GM12892 (cell line): ENCODE measurements around the gene SRD5A1.

Experiments used
- POLR2A ChIP-seq: IDR thresholded peaks from 2 replicates; pipeline ENCODE4 v1.6.1; 2011; ENCODE audit warnings: low read depth, low read length, control low read depth
- TAF1 ChIP-seq: IDR thresholded peaks from 2 replicates; pipeline ENCODE4 v1.6.1; 2011; ENCODE audit warnings: low read depth, mild to moderate bottlenecking, control low read depth, low read length, borderline replicate concordance

GRCh38 chr5:6631441-6631840, 1.8 kb upstream of the SRD5A1 start:
- TF ChIP-seq TAF1, result no peak
- no peak for TF ChIP-seq POLR2A
